Activated CD8-positive, alpha-beta memory T cell treated with anti-CD3 and anti-CD28 coated beads, Interleukin-2, amount 50 U/mL, for 48 hours (primary cell): Measurements from ENCODE around the gene HES7.
A peak's percentile ranks its signal among the peaks of the same experiment; 100 is the strongest.
"Not testable (repeated sequence)": the region's sequence is repeated elsewhere in the genome, so short reads cannot be mapped to it uniquely, and the experiment has no call there.

ENCODE experiments used
- DNase-seq: peaks from one replicate; pipeline ENCODE4 v3.0.0-alpha.2; 2020

The HES7 gene

GRCh38 chr17:8121681-8122421 is 2.1 kb downstream of the HES7 start:
- peak; percentile 85 for DNase-seq

- peak; percentile 65 for DNase-seq
Measured at GRCh38 chr17:8121407-8121680, 2.6 kb downstream of the HES7 start.

GRCh38 chr17:8120520-8121406 is 3.1 kb downstream of the HES7 start:
- DNase-seq, result peak; percentile 99

GRCh38 chr17:8119581-8120519 is 4.1 kb downstream of the HES7 start:
- peak; percentile 99 for DNase-seq

- peak; percentile 94 for DNase-seq
Measured at GRCh38 chr17:8118769-8119580, 4.9 kb downstream of the HES7 start.

- DNase-seq, result no peak
Measured at GRCh38 chr17:8117980-8118768, 5.7 kb downstream of the HES7 start, which contains the start of gene ALOXE3. Gene ALOXE3 (minus strand): TSS chr17:8118514. CDS start chr17:8117990, 524 bp downstream.

GRCh38 chr17:8117367-8117979 is 6.4 kb downstream of the HES7 start:
- no peak for DNase-seq

GRCh38 chr17:8116776-8117175 is 7.1 kb downstream of the HES7 start:
- no peak for DNase-seq

GRCh38 chr17:8110907-8111306 is 13.0 kb downstream of the HES7 start:
- DNase-seq, result no peak

GRCh38 chr17:8110456-8110804 is 13.5 kb downstream of the HES7 start:
- no peak for DNase-seq

- DNase-seq, result peak; percentile 90
Measured at GRCh38 chr17:8109661-8110455, 14.0 kb downstream of the HES7 start.

GRCh38 chr17:8108972-8109660 is 14.8 kb downstream of the HES7 start:
- DNase-seq, result no peak

- DNase-seq, result not testable (repeated sequence)
Measured at GRCh38 chr17:8106980-8107379, 16.9 kb downstream of the HES7 start.

- no peak for DNase-seq
Measured at GRCh38 chr17:8105957-8106398, 17.9 kb downstream of the HES7 start.

- DNase-seq, result no peak
Measured at GRCh38 chr17:8104911-8105310, 19.0 kb downstream of the HES7 start.

GRCh38 chr17:8103549-8103948 is 20.4 kb downstream of the HES7 start:
- no peak for DNase-seq

GRCh38 chr17:8101721-8102120 is 22.2 kb downstream of the HES7 start:
- DNase-seq, result no peak

- DNase-seq, result no peak
Measured at GRCh38 chr17:8100763-8101162, 23.1 kb downstream of the HES7 start.

- no peak for DNase-seq
Measured at GRCh38 chr17:8100111-8100510, 23.8 kb downstream of the HES7 start.
